Esophagus (tissue), 2 donors: ENCODE data around the gene COL4A2. TPM values are rescaled to one million over a fixed set of nuclear protein-coding genes. Genes with fewer than 3 reads are reported as not detected.
"Not testable (repeated sequence)": the region's sequence is repeated elsewhere in the genome, so short reads cannot be mapped to it uniquely, and the experiment has no call there.

ENCODE experiments used
- H3K27ac ChIP-seq, 2 donors: one replicate each; pipeline ENCODE4 v1.5.1; 2013; ENCODE audit warnings: low read depth in 2 of 2, mild to moderate bottlenecking in 2 of 2, inconsistent platforms in 1 of 2, low read length in 1 of 2, moderate library complexity in 1 of 2
- H3K27me3 ChIP-seq, 2 donors: one replicate each; pipeline ENCODE4 v1.6.1; 2013; ENCODE audit warnings: low read length in 2 of 2, control low read depth in 1 of 2, mild to moderate bottlenecking in 1 of 2; ENCODE audit not compliant: insufficient read depth in 2 of 2, control insufficient read depth in 1 of 2
- H3K36me3 ChIP-seq, 2 donors: one replicate each; pipeline ENCODE4 v1.6.1; 2013; ENCODE audit warnings: low read length in 1 of 2; ENCODE audit not compliant: control insufficient read depth in 2 of 2, insufficient read depth in 2 of 2
- H3K4me1 ChIP-seq, 2 donors: one replicate each; pipeline ENCODE4 v1.6.1; 2013; ENCODE audit warnings: low read length in 1 of 2; ENCODE audit not compliant: control insufficient read depth in 2 of 2, insufficient read depth in 2 of 2
- H3K4me3 ChIP-seq, 2 donors: one replicate each; pipeline ENCODE4 v1.5.1; 2013; ENCODE audit warnings: low read length in 2 of 2, mild to moderate bottlenecking in 2 of 2, low read depth in 1 of 2, moderate library complexity in 1 of 2
- H3K9me3 ChIP-seq, 2 donors: one replicate each; pipeline ENCODE4 v1.6.1; 2013; ENCODE audit warnings: mild to moderate bottlenecking in 2 of 2, low read depth in 1 of 2, low read length in 1 of 2, moderate library complexity in 1 of 2; ENCODE audit not compliant: control insufficient read depth in 2 of 2, insufficient read depth in 1 of 2
- WGBS, 2 donors: extraction: QIAGEN DNeasy Blood & Tissue Kit; methylation state at CpG; one replicate each; pipeline ENCODE4 v1.1.7; 2013; 5-methylcytosine and 5-hydroxymethylcytosine counted together
- polyA plus RNA-seq, 2 donors: library from polyadenylated mRNA; stranded (reverse); fragments of 200-250 nt; gene quantifications; one replicate each; pipeline ENCODE4 v1.2.3, GENCODE V29; 2013
- donor health status: healthy with polysubstance abuse.
- donor health status: Bipolar disorder and iron deficiency.

The COL4A2 gene
- polyA plus RNA-seq, 2 donors = 25.3 to 39.2 TPM

DNA sequence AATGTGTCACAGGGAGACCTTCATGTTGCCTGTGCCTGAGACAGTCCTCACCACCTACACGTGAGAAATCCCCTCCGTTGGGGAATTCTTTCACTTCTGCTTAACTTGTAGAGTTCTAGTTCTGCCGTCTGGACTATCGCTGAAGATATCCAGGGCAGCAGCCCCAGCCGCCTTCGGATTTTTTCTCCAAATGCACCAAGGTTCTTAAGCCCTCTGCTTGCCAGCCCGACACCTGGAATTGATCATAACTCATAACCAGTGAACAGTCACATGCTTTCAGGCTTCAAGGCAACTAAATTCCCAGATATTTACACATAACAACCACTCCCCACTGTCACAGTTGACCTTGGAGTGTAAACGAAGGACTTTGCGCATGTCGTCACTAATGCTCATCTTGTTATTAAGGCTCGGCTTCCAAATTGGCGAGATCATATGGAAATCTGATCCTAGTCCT, 140.0 kb downstream of the COL4A2 start:
- Histone ChIP-seq H3K9me3 (no peaks in the 10 kb centered on the region), H3K4me3 (no peak overlapping the region), H3K27ac (no peak overlapping the region), H3K4me1 (no peaks in the 10 kb centered on the region), H3K27me3 (no peaks in the 10 kb centered on the region), H3K36me3 (peaks cover 0 to 6% of the 10 kb centered on the region in 2 donors)
- WGBS, 2 donors = 67 to 73% methylated on average over 12 of the region's 12 CpGs

DNA sequence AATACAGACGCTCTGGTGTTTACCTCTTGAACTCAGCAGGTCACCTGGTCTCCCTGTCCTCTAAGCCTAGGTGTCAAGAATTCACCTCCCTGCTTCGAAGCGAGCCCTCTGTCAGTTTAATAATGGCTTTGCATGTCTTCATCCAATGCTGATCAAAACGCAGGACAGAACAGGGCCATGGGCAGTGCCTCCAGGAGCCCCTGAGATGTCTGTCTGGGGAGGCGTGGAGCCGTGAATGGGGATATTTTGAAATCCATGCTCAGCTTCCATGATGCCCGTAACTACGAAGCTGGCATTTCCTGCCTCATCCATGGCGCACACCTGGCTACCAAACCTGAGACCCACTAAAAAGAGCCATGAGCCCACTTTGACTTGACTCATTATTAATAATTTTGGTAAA, 140.7 kb downstream of the COL4A2 start:
- peaks cover 0 to 6% of the 10 kb centered on the region in 2 donors for H3K36me3 ChIP-seq
- H3K4me3 ChIP-seq = no peak overlapping the region
- H3K27me3 ChIP-seq = no peaks in the 10 kb centered on the region
- WGBS, 2 donors = 82 to 89% methylated on average over 9 of the region's 9 CpGs
- H3K27ac ChIP-seq = peak overlapping the region in 1 of 2 donors; percentile 40
- no peaks in the 10 kb centered on the region for H3K4me1 ChIP-seq
- no peaks in the 10 kb centered on the region for H3K9me3 ChIP-seq

DNA sequence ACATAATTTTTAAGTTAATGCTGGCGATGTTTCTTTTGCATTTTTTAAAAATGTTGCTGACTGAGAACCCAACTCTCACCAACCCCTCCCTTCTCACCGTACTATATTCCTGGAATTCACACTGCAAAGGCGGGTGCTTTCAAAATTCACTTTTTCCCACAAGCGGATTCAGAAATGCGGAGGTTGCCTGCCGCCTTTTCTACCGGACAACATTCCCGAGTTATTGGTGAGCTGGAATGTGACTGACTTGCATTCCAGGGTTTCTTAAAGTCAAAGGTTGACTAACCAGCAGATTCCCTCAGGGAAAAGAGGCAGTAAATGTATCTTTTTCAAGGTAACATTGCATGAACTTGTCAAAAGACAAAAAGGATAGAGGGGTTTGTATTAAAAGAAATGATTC, 141.1 kb downstream of the COL4A2 start:
- Histone ChIP-seq H3K27ac (no peak overlapping the region), H3K27me3 (no peaks in the 10 kb centered on the region), H3K4me1 (no peaks in the 10 kb centered on the region)

DNA sequence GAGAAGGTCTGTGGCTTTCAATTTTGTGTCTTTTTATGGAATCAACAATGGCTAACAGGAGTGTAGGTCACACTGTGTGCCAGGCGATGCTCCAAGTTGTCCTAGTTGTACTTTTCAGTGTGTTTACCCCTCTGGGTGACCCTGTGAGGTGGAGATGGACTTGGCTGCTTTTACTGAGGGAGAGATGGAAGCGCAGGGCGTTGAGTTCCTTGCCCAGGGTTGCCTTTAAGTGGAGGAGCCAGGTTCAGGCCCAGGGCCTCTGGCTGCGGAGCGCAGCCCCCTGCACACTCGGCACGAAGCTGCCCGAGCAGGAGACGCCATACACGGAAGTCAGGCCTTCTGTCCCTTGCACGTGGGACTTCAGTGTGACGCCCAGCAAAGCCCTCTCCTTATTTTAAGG, 141.6 kb downstream of the COL4A2 start:
- H3K9me3 ChIP-seq = no peaks in the 10 kb centered on the region
- H3K36me3 ChIP-seq = peaks cover 0 to 6% of the 10 kb centered on the region in 2 donors
- no peaks in the 10 kb centered on the region for H3K27me3 ChIP-seq
- H3K27ac ChIP-seq = no peak overlapping the region
- no peak overlapping the region for H3K4me3 ChIP-seq
- H3K4me1 ChIP-seq = no peaks in the 10 kb centered on the region
- WGBS, 2 donors = 89% methylated on average over 12 of the region's 12 CpGs

More for the DNA sequence above, 141.1 kb downstream of the COL4A2 start:
- H3K4me3 ChIP-seq = no peak overlapping the region
- 60 to 65% methylated on average over 8 of the region's 8 CpGs for WGBS, 2 donors
- H3K36me3 ChIP-seq = peaks cover 0 to 6% of the 10 kb centered on the region in 2 donors
- H3K9me3 ChIP-seq = no peaks in the 10 kb centered on the region

DNA sequence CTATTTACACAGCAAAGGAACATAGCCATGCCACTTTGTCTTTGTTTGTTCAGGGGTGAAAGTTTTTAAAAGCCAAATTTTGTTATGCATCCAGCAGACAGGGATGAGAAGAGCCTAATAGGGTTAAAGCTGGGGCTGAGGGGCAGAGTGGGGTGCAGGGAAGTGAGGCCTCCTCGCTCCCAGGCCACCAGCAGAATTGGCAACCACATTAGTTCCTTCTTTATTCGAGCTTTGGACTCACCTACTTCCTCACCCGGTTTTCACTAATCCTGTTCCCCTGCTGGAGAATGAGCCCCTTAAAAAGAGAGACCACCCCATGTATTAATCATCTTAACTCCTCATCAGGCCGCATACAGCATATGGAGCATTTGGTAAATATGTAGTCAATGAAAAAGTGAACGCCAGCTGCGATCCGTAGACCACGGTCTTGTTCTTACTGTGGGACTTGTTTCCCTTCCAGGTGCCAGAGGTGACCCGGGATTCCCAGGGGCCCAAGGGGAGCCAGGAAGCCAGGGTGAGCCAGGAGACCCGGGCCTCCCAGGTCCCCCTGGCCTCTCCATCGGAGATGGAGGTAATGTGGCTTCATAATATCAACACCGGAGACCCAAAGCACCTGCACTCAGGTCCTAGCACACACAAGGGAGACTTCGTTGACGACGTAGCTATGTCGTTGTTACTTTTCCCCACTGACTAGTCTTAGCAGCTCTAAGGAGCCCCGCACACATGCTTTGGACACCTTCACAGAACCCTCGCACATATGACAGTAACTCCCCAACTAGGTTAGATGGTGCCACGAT, 142.3 kb downstream of the COL4A2 start:
- Histone ChIP-seq H3K9me3 (no peaks in the 10 kb centered on the region), H3K27me3 (no peaks in the 10 kb centered on the region), H3K27ac (no peak overlapping the region), H3K4me1 (no peaks in the 10 kb centered on the region), H3K36me3 (peaks cover 0 to 6% of the 10 kb centered on the region in 2 donors), H3K4me3 (no peak overlapping the region)
- WGBS, 2 donors = 81 to 85% methylated on average over 19 of the region's 19 CpGs

DNA sequence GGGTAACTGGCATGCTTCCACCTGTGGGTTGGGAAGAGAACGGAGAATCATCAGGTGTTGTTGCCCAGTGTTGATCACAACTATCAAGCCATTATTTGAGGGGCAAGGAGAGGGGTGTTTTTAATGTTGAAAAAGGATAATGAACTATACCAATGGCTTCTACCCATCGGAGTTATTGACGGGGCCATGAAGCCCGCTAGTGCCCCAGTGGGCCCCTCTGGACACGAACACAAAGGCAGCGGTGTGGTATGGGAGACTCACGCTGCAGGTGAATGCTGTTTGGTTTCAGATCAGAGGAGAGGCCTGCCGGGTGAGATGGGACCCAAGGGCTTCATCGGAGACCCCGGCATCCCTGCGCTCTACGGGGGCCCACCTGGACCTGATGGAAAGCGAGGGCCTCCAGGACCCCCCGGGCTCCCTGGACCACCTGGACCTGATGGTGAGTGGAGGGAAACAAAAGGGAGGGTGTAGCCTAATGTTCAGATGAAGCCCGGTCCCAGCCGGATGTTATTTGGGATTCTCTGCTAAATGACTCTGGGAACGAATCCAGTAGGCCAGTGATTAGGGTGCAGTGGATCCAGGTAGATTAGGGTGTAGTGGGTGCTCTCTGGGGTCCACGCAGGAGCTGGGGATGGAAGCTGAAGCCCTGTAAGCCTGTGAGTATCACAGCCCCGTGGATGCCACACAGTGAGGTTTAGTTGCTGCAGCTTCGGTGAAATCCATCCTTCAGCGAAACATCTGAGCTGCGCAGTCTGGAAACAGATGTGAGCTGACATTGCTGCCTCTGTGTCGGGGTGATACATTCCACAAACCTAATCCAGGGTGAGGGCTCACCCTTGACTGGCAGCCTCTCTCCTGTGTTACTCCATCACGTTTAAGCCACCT, 143.2 kb downstream of the COL4A2 start:
- Histone ChIP-seq H3K9me3 (no peaks in the 10 kb centered on the region), H3K27me3 (no peaks in the 10 kb centered on the region), H3K4me3 (no peak overlapping the region), H3K36me3 (peaks cover 0 to 6% of the 10 kb centered on the region in 2 donors), H3K27ac (no peak overlapping the region), H3K4me1 (no peaks in the 10 kb centered on the region)
- WGBS, 2 donors = 89% methylated on average over 24 of the region's 24 CpGs

DNA sequence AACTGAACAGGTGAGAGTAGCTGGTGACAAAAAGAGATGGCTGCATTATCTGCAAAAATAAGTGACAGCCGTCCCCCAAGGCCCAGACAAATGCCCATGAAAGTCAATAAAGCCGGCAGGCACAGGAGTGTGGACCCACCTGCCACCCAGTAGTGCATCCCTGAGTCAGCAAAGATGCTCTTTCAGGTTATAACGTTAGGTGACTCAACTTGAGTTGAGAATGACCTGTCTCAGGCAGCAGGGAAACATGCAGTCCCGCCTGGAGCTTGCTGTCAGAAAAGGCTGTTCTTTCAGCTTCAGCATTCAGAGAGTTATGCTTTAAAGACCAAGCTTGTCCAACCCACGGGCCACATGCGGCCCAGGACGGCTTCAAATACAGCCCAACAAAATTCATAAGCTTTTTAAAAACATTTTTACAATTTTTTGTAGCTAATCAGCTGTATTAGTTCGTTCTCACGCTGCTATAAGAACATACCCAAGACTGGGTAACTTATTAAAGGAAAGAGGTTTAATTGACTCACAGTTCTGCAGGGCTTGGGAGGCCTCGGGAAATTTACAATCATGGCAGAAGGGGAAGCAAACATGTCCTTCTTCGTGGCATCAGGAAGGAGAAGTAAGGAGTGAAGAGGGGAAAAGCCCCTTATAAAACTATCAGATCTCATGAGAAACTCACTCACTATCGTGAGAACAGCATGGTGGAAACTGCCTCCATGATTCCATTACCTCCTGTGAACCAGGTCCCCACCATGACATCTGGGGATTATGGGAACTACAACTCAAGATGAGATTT, 144.1 kb downstream of the COL4A2 start:
- 83% methylated on average over 12 of the region's 12 CpGs for WGBS, 2 donors
- no peak overlapping the region for H3K4me3 ChIP-seq
- no peaks in the 10 kb centered on the region for H3K27me3 ChIP-seq

DNA sequence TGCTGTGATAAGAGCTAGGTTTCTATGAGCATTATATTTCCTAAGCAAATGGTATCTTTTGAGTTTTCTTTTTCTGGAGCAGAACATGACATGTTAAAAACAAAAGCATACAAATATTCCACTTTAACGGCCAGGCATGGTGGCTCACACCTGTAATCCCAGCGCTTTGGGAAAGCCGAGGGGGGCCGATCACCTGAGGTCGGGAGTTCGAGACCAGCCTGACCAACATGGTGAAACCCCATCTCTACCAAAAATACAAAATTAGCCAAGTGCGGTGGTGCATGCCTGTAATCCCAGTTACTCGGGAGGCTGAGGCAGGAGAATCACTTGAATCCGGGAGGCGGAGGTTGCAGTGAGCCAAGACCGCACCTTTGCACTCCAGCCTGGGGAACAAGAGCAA, 146.0 kb downstream of the COL4A2 start:
- WGBS, 2 donors = 94 to 96% methylated on average over 11 of the region's 11 CpGs
- H3K4me3 ChIP-seq, H3K9me3 ChIP-seq, H3K36me3 ChIP-seq, H3K4me1 ChIP-seq, H3K27ac ChIP-seq, H3K27me3 ChIP-seq: not testable (repeated sequence)

More for the DNA sequence above, 144.1 kb downstream of the COL4A2 start:
- Histone ChIP-seq H3K27ac (no peak overlapping the region), H3K4me1 (no peaks in the 10 kb centered on the region), H3K9me3 (no peaks in the 10 kb centered on the region), H3K36me3 (peaks cover 0 to 5% of the 10 kb centered on the region in 2 donors)

DNA sequence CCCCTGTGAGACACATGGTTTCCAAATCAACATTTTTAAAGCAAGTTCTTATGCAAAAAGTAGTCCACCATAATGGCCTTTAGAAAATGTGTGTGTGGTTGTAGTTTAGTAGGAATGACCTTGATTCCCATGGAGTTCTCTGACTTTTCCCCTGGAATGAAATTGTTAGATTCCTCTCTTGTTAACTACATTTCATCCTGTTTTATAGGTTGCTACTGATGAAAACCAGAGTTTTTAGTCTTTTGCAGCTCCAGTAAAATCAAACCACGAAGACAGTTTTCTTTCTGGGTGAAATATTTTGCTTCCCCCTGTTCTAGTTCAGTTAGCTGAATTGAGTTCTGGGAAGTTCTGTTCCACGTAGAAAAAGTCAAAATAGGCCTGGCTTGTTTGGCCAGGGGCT, 146.7 kb downstream of the COL4A2 start:
- Histone ChIP-seq H3K36me3 (peaks cover 0 to 5% of the 10 kb centered on the region in 2 donors), H3K4me1 (no peaks in the 10 kb centered on the region), H3K27ac (no peak overlapping the region), H3K9me3 (no peaks in the 10 kb centered on the region), H3K27me3 (no peaks in the 10 kb centered on the region), H3K4me3 (no peak overlapping the region)
- 65 to 74% methylated on average over 2 of the region's 2 CpGs for WGBS, 2 donors
